Fibroblast of mammary gland (primary cell): ENCODE results near the gene MICU1.

Source experiments
- DNase-seq: peaks from one replicate; pipeline ENCODE4 v3.0.0-alpha.2; 2010; ENCODE audit warnings: low read depth
- H3K4me3 ChIP-seq: 2 replicates; pipeline ENCODE4 v1.5.1; 2011; ENCODE audit warnings: low read depth, mild to moderate bottlenecking, low read length, moderate library complexity; ENCODE audit not compliant: control insufficient read depth
- CTCF ChIP-seq: conservative IDR thresholded peaks from 2 replicates; pipeline ENCODE4 v1.5.1; 2011; ENCODE audit warnings: low read depth, low read length, inconsistent platforms; ENCODE audit not compliant: control insufficient read depth, insufficient read depth

The MICU1 gene

GRCh38 chr10:72365106-72365895 lies 260.6 kb downstream of the MICU1 start:
- H3K4me3 ChIP-seq: no peak overlapping the region
- DNase-seq: no peak
- no peak for TF ChIP-seq CTCF

GRCh38 chr10:72364239-72364777 lies 261.6 kb downstream of the MICU1 start:
- peak; percentile 95 for TF ChIP-seq CTCF
- peak; percentile 94 for DNase-seq
- peak overlapping the region; percentile 29 for H3K4me3 ChIP-seq

GRCh38 chr10:72356987-72357386 lies 268.9 kb downstream of the MICU1 start:
- no peak for DNase-seq
- no peak overlapping the region for H3K4me3 ChIP-seq
- no peak for TF ChIP-seq CTCF

- TF ChIP-seq CTCF: no peak
- DNase-seq: no peak
- no peak overlapping the region for H3K4me3 ChIP-seq
Observed at GRCh38 chr10:72356115-72356514, 269.8 kb downstream of the MICU1 start.

DNA sequence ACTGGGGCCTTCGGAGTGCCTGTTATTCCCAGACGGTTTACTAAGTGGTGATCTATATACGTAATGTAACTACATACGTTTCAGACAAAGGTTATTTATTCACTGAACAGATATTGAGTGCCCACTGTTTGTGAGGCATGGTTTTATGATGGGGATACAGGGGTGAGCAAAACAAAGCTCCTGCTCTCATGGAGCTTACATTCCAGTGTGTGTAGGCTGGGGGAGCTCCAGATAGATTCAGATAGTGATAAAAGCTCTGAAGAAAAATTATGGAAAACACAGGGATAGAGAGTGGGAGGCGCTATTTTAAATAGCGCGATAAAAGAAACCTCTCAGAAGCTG lies 270.7 kb downstream of the MICU1 start:
- DNase-seq: no peak
- H3K4me3 ChIP-seq: peak overlapping the region; percentile 98
- TF ChIP-seq CTCF: no peak

DNA sequence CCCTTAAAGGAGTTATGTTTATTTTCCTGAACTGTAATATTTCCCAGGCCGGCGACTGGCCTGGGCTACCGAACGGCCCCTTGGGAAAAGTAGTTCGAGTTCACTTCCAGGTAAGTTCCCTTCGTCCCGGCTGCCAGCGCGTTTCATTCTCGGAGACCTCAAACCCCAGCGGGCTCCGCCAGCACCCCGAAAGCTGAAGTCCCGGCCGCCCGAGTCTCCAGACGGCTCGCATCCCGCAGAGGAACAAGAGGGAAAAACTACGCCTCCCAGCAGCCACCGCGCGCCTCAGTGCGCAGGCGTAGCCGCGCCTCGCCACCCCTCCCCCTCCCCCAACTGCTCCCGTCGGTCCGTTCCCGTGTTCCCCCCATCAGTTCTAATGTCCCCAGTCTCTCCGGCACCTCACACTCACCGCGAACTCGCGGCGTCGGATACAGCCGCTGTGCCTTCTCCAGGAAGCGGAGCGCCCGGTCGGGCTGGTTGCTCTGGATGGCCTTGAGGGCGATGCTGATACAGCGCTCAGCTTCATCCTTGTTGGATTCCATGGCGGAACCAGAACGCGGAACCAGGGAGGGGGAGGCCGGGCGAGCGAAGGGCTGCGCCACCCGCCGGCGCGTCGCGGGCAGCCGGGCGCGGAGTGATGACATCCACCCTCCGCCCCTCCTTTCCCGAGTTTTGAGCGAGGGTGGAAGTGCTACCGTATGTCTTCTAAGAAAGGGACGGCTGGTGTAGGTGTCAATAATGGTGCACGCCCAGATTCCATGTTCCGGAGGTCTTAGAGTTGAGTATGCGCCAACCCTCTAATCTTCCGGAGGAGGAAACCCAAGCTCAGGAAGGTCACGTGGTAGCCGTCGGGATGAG lies 271.3 kb downstream of the MICU1 start, which contains the start of gene DNAJB12:
Gene DNAJB12, minus strand, starts transcription at position 564 of the 858 bp plus-strand sequence. Its CDS starts 22 bp downstream, at position 542.
- peak within 1 kb of the TSS; percentile 98 for H3K4me3 ChIP-seq
- TF ChIP-seq CTCF: no peak
- peak; percentile 96 for DNase-seq
